Uterus (tissue), 2 donors: ENCODE measurements around the gene FOCAD.

Source experiments
- POLR2A ChIP-seq, 2 donors: fragments of 450-650 bp; IDR thresholded peaks; one replicate each; pipeline ENCODE4 v1.6.1; 2016; ENCODE audit warnings: antibody characterized with exemption in 2 of 2, mild to moderate bottlenecking in 1 of 2, moderate library complexity in 1 of 2
- TF ChIP-seq, protein P1 (sequence below), 4 experiments: fragments of 200-600 bp in 2 of 4; fragments of 450-650 bp in 2 of 4; sonication (generic) in 2 of 4; IDR thresholded peaks; one replicate each; pipeline ENCODE4 v1.5.1; 2016 to 2019; ENCODE audit warnings: antibody characterized with exemption in 4 of 4, mild to moderate bottlenecking in 2 of 4, moderate library complexity in 1 of 4

DNA sequence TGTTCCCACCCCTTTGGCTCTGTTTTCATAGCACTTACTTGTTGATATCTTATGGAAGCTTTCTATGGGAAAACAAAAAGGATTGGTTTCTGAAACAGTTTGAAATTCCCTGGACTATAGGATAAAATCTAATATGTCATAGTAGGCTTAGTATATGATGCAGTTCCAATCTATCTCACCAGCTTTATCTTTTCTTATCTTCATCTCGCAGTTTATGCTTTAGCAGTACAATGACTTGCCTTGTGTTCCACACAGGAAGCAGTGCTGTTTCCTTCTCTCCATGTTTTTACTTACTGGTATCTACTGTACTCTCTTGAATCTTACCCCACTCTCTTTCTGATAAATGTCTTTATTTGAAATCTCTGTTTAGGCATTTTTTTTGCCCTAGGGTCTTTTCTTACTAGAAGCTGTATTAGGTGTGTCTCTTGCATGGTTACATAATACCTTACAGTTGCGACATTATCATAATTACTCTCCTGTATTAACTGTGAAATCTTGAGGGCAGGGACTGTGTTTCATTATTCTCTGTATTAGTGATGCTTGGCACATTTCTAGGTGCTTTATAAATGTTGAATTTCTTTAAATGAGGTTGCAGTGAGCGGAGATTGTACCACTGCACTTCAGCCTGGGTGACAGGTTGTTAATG is 76.3 kb downstream of the FOCAD start:
- TF ChIP-seq, protein P1, sequence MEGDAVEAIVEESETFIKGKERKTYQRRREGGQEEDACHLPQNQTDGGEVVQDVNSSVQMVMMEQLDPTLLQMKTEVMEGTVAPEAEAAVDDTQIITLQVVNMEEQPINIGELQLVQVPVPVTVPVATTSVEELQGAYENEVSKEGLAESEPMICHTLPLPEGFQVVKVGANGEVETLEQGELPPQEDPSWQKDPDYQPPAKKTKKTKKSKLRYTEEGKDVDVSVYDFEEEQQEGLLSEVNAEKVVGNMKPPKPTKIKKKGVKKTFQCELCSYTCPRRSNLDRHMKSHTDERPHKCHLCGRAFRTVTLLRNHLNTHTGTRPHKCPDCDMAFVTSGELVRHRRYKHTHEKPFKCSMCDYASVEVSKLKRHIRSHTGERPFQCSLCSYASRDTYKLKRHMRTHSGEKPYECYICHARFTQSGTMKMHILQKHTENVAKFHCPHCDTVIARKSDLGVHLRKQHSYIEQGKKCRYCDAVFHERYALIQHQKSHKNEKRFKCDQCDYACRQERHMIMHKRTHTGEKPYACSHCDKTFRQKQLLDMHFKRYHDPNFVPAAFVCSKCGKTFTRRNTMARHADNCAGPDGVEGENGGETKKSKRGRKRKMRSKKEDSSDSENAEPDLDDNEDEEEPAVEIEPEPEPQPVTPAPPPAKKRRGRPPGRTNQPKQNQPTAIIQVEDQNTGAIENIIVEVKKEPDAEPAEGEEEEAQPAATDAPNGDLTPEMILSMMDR (IDR thresholded peaks at IDR 0.05): no peak
- no peak for TF ChIP-seq POLR2A (IDR thresholded peaks at IDR 0.05)
